ENCODE measurements around the gene LAMC1.

DNA sequence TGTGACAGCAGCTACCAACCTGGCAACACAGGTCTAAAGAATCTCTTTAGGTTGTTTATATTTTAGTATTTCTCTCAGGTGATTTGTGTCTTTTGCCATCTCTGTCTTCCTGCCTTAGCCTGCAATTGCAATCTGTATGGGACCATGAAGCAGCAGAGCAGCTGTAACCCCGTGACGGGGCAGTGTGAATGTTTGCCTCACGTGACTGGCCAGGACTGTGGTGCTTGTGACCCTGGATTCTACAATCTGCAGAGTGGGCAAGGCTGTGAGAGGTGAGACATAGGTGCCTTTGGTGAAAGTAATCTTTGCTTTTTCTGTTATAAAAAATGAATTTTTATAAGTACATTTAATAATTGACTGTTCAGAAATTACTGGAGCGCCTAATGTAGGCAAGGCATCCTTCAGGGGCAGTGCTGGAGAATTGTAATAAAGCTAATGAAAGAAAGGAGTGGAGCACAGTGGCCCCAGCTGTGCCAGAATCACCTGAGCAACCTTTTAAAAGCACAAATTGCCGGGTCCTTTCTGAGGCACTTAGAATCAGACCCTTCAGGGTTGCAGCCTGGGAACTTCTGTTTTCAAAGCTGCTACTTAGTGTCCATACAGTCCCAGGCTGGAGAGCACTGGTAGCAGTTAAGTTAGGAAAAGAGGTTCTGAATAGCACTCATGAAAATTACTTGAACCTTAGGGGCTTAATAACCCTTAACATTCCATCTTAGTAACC, 102.2 kb downstream of the LAMC1 start:
- TF ChIP-seq POLR2A (IDR thresholded peaks at IDR 0.05; ENCODE audit: low read length), result no peak
- no peak for TF ChIP-seq GATA1 (IDR thresholded peaks at IDR 0.05; ENCODE audit: low read depth, low read length)

Data from erythroblast (primary cell).